NCI-H2227 (cell line): ENCODE measurements around the gene ST7L.

Experiments
- DNase-seq: peaks from one replicate; lab custom pipeline; 2025; ENCODE audit not compliant: unreplicated experiment; lab: John Stamatoyannopoulos, UW

The ST7L gene

DNA sequence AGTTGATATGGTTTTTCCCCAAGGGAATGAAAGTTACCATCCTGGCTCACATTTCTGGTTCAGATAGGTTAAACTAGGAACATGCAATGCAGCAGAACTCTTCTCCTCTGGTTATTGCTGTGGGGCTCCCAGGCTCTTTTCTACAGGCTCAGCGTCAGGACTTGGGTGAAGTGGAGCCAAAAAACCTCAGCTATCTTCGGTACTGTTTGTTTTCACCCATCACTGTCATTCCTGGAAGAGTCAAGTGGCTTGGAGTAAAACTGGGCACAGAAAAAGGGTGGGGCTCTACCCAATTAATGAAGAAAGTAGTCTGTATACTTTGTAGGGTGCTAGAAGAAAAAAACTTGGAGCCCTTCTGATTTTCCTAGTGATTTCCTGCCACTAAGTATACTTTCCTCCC is 100.8 kb downstream of the ST7L start:
- no peak for DNase-seq

DNA sequence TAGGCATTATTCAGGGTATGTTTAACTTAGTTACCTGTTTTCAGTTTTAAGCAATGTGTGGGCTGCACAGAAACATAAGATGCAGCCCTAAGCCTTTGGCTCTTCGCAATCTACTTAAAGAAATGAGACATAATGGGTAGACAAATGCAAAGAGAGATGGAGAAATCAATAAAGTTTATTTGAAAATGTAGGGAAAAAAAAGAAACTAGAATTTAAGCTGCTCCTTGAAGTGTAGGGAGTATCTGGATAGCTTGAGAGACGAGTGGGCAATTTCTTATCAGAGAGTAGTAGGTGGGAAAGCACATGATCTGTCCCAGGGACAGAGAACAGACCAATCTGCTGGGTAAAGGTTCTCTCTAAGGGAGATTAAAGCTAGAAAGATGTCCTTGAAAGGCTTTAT is 101.3 kb downstream of the ST7L start:
- DNase-seq: no peak

GRCh38 chr1:112517231-112517630 is 101.7 kb downstream of the ST7L start:
- DNase-seq: no peak

DNA sequence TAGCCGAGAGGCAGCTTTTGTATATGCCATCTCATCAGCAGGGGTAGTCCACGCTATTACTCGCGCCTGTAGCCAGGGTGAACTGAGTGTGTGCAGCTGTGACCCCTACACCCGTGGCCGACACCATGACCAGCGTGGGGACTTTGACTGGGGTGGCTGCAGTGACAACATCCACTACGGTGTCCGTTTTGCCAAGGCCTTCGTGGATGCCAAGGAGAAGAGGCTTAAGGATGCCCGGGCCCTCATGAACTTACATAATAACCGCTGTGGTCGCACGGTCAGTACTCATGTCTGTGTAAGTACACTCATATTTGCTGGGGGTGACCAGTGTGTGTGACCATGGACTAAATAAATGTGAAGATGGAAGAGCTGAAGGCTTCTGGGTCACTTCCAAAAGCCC is 102.8 kb downstream of the ST7L start:
- DNase-seq: no peak

- DNase-seq: no peak
Observed at GRCh38 chr1:112515311-112516009, 103.5 kb downstream of the ST7L start.

- no peak for DNase-seq
Observed at GRCh38 chr1:112514901-112515300, 104.0 kb downstream of the ST7L start.

DNA sequence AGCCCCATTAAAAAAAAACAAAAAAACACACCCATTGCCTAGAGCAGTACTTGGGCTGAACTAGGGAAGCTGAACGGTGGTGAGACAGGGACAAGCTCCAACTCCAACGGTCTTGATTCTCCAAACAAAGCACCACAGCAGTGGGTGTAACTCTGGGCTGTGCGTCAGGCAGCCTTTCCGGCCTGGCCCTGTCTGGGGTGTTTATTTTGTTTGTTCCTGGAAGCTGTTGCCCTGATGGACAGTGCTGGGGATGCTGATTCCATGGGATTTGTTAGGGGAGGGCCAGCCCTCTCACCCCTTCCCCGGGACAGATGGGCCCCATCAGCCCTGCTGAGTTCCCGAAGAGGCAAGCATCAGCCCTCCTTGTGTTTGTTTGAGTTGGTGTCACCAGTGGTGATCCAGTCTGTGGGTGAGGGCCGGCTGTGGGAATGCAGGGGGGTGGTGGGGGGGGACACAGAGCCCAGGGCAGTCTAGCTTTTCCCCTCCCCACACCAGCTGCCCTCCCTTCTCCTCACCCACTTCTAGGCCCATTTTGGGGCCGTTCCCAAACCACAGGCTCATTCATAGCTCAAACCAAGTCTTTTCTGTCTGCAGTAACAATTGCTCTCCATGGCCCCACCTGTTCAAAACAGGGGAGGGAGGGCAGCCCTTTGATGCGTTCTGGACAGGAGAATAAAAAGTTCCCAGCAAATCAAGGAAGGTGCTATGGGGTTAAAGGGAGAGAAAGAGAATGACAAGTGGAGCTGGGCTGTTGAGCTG is 105.7 kb downstream of the ST7L start:
- no peak for DNase-seq

- DNase-seq: no peak
Observed at GRCh38 chr1:112511897-112512296, 107.0 kb downstream of the ST7L start.

DNA sequence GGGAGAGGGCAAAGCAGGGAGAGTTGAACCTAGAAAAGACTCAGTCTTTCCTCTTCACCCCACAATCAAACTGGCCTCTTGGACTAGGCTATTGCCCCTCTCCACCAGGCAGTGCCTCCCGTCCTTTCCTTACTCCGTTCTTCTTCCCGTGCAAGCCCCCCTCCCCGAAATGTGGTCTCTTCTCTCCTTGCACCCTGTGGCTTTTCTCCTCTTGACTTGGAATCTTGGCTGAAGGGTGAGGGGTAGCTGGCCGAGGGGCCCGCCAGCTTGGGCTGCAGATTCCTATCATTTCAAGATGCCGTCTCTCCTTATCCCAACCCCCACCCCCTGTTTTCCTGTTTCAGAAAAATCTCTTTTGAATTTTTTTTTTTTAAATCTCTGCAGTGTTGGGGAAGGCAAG is 108.6 kb downstream of the ST7L start:
- no peak for DNase-seq

DNA sequence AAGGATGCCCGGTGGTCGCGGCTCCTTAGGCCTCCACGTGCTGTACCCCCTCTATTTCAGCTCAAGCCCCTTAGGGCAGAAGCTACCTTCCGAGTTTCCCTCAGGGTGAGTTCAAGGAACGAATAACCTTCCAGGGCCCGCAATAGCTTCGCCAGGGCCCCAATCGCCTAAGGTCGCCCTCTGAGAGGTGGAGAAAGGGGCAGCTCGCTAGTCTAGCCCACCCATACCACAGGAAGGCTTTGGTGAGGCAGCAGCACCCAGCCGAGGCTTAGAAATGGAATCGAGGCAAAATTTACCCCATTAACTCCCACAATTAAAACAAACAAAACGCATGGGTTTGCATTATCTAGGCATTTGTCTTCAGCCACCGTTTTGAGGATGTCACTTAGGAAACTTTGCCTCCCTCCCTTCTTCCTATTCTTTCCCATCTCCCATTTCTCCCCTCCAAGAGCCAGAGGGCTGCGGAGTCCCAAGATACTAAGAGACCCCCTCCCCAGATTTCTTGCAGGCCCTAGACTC is 109.2 kb downstream of the ST7L start:
- DNase-seq: no peak

GRCh38 chr1:112509005-112509659 is 109.8 kb downstream of the ST7L start:
- DNase-seq: no peak

DNA sequence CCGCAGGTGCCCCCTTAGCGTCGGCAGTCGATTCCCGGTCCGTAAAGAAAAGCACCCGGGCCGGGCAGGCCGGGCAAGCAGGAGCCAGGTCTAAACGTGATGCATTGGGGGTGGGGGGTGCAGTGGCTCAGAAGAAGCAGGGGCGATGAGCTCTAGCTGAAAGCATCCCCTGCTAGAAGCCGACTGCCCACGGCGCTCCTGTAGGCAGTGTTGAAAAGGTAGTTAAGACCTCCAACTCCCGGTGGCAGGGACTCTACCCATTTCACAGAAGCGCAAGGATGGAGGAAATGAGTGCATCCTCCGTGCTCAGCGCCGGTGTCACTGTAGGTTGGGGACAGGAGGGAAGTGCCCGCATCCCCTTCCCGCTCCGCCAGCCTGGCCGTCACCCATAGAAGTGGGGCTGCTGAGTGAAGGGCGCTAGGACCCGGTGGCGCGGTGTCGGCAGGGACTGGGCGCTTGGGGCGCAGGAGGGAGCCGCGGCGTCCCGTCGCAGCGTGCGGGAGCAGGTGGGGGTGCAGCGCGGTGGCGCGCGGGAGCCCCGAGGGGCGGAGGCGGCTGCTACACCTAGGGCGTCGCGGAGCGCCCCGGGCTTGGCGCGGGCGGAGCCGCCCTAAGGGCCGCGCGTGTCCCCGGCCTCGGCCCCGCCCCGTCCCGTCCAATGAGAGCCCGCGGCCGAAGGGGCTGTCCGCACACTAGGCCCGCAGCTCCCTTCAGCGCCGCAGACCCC is 110.5 kb downstream of the ST7L start, which contains the start of gene WNT2B:
Gene WNT2B, plus strand, starts transcription at position 688 of the 727 bp plus-strand sequence. CDS start 298 bp downstream, outside the sequence.
- peak; percentile 41 for DNase-seq

DNA sequence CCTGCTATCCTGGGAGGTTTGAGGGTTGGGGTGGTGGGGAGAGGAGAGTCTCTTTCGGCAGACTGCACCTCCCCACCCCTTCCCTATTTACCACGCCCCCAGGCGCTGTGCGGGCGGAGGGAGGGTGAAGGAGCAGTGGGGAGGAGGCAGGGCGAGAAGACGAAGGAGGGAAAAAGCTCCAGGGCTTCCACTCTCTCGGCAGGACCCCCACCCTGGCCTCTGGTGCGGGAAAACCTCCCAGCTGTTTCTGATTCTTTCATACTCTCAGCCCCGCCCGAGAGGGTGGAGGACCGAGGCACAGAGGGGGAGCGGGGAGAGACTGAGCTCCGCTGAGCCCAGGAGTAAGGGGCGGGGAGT is 111.0 kb downstream of the ST7L start:
- peak; percentile 41 for DNase-seq

- no peak for DNase-seq
Observed at GRCh38 chr1:112507336-112507735, 111.6 kb downstream of the ST7L start.

DNA sequence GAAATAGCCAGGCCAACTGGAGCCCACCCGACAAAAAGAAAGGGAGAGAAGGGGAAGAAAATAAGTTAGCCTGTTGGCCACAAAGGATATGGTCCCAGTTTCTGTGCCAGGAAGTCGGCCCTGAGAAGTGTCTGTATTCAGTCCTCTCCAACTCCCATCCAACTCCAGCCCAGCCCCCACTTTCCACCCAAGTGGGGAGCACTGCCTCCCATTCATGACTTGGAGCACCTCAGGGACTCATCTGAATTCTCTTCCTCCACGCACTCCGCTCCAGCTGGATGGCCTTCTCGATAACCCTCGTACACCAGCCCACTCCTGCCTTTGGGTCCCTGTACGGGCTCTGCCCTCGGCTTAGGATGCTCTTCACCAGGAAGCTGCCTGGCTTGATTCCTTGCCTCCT is 112.2 kb downstream of the ST7L start:
- DNase-seq: no peak

DNA sequence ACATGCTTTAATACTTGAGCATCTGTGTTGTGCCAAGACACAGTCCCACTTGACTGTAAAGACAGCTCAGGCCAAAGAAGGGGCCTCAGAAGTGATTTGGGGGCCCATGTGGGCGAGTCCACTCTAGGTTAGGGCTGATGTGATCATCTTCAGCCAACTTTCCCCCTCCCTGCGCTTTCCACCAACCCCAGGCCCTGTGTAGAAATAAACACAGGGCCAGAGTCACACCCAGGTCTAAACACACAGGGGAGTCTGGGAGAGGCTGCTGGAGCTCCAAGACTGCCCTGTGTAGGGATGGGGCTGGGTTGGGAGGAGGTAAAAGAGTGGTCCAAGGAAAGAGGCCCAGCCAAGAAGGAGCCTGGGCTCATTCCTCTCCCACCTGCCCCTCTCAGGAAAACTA is 112.6 kb downstream of the ST7L start:
- no peak for DNase-seq

GRCh38 chr1:112505878-112506277 is 113.1 kb downstream of the ST7L start:
- no peak for DNase-seq

DNA sequence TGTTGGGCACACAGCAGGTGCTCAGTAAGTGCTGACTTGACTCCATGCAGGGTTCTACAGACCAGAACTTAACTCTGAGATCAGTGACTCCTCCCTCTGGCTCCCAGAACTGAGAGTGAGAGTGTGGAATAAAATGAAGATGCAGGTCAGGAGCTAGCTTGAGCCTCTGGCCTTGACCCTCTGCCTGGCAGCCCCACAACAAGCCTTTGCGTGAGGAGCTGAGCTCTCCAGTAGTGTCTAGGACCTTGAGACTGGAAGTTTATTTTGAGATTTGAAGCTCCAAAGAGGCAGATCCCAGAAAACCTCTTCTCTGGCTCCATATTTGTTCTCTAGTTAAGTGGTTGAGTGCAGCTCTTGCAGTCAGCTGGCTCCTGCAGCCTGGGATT is 113.5 kb downstream of the ST7L start:
- DNase-seq: no peak

DNA sequence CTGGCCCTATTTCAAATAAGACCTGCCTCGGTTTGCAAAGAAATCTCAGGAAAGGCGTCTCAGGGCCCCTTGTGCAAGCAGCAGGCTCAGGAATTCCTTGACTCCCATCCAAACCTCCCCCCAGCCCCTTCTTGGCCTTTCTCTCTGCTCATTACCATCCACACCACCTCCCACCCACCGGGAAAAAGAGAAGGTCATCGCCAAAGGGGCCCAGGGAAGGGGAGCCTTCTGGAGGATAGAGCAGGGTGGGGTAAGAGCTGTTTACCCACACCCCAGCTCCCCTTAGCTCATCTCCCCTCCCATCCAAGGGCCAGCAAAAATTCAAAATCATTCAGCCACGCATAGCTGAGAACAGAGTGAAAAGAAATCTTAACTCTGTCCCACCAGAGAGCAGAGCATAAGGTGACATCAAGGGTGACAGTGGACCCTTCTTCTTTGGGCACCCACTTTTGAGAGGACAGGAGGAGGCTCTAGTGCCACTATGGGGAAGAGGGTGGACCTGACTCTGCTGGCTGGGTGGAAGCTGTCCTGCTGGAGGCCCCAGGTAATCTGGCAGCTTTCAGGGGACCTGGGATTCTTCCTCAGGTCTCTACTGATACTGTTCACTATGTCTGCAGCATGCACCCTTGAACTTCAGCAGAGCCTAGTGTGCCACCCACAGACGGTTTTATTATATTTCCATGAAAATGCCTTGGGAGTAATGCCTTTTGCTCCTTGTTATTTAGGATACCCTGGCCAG is 114.1 kb downstream of the ST7L start:
- DNase-seq: no peak

- no peak for DNase-seq
Observed at GRCh38 chr1:112504001-112504660, 114.8 kb downstream of the ST7L start.
